Hepatocyte (in vitro differentiated cells): ENCODE data around the gene MTCH2.

ENCODE experiments used
- EZH2 ChIP-seq: fragments of 200-600 bp; sonication (generic); IDR thresholded peaks from 2 replicates; pipeline ENCODE4 v1.6.1; 2016; ENCODE audit warnings: antibody characterized with exemption, mild to moderate bottlenecking, borderline replicate concordance
- EZH2phosphoT487 ChIP-seq: fragments of 200-600 bp; sonication (generic); IDR thresholded peaks from one replicate; pipeline ENCODE4 v1.6.1; 2018; ENCODE audit warnings: antibody characterized with exemption, mild to moderate bottlenecking, low read depth, moderate library complexity; ENCODE audit not compliant: unreplicated experiment, severe bottlenecking
- TF ChIP-seq, protein P1 (sequence below): fragments of 200-600 bp; sonication (generic); IDR thresholded peaks from 2 replicates; pipeline ENCODE4 v1.5.1; 2016; ENCODE audit warnings: antibody characterized with exemption, mild to moderate bottlenecking; ENCODE audit not compliant: poor library complexity

- TF ChIP-seq, protein P1, sequence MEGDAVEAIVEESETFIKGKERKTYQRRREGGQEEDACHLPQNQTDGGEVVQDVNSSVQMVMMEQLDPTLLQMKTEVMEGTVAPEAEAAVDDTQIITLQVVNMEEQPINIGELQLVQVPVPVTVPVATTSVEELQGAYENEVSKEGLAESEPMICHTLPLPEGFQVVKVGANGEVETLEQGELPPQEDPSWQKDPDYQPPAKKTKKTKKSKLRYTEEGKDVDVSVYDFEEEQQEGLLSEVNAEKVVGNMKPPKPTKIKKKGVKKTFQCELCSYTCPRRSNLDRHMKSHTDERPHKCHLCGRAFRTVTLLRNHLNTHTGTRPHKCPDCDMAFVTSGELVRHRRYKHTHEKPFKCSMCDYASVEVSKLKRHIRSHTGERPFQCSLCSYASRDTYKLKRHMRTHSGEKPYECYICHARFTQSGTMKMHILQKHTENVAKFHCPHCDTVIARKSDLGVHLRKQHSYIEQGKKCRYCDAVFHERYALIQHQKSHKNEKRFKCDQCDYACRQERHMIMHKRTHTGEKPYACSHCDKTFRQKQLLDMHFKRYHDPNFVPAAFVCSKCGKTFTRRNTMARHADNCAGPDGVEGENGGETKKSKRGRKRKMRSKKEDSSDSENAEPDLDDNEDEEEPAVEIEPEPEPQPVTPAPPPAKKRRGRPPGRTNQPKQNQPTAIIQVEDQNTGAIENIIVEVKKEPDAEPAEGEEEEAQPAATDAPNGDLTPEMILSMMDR: no peak
- TF ChIP-seq EZH2phosphoT487 (no peak), EZH2 (no peak)
Observed at GRCh38 chr11:47617417-47617809, 24.9 kb downstream of the MTCH2 start.
